Skeletal muscle tissue (tissue), 4 donors: Measurements from ENCODE around the gene AJAP1. TPM values are rescaled to one million over a fixed set of nuclear protein-coding genes. Genes with fewer than 3 reads are reported as not detected.

Source experiments
- H3K27ac ChIP-seq: one replicate; pipeline ENCODE4 v1.7.0; 2013; ENCODE audit warnings: mild to moderate bottlenecking, low read depth, low read length, inconsistent platforms
- H3K27me3 ChIP-seq, 3 donors: one replicate each; pipeline ENCODE4 v1.7.0; 2013; ENCODE audit warnings: low read length in 3 of 3; ENCODE audit not compliant: control insufficient read depth in 3 of 3, insufficient read depth in 3 of 3
- H3K36me3 ChIP-seq, 3 donors: one replicate each; pipeline ENCODE4 v1.7.0; 2013; ENCODE audit warnings: low read length in 3 of 3; ENCODE audit not compliant: control insufficient read depth in 3 of 3, insufficient read depth in 3 of 3
- H3K4me1 ChIP-seq, 3 donors: one replicate each; pipeline ENCODE4 v1.7.0; 2013; ENCODE audit warnings: low read length in 3 of 3, mild to moderate bottlenecking in 3 of 3; ENCODE audit not compliant: control insufficient read depth in 3 of 3, insufficient read depth in 3 of 3
- H3K4me3 ChIP-seq, 3 donors: one replicate each; pipeline ENCODE4 v1.7.0; 2013; ENCODE audit warnings: low read length in 3 of 3
- H3K9ac ChIP-seq, 3 donors: one replicate each; pipeline ENCODE4 v1.7.0; 2013; ENCODE audit warnings: low read length in 3 of 3, mild to moderate bottlenecking in 3 of 3, moderate library complexity in 2 of 3, low read depth in 1 of 3
- H3K9me3 ChIP-seq, 3 donors: one replicate each; pipeline ENCODE4 v1.7.0; 2013; ENCODE audit warnings: low read length in 3 of 3; ENCODE audit not compliant: control insufficient read depth in 3 of 3
- total RNA-seq: library from RNA; depleted of rRNA; stranded (reverse); fragments of >200 nt; gene quantifications from one replicate; pipeline ENCODE4 v1.2.3, GENCODE V29; 2014
- donor health status: Osteomylitis.

AJAP1 gene
- total RNA-seq, 1 donor from 2014 or later: 0.52 TPM

GRCh38 chr1:4687943-4688342, 33.5 kb downstream of the AJAP1 start:
- Histone ChIP-seq H3K9me3 (no peaks in the 10 kb centered on the region), H3K9ac (no peak overlapping the region), H3K27ac (no peak overlapping the region), H3K4me1 (no peaks in the 10 kb centered on the region), H3K4me3 (no peak overlapping the region), H3K36me3 (no peaks in the 10 kb centered on the region), H3K27me3 (peaks cover 4 to 30% (median 9%) of the 10 kb centered on the region in 3 donors)

DNA sequence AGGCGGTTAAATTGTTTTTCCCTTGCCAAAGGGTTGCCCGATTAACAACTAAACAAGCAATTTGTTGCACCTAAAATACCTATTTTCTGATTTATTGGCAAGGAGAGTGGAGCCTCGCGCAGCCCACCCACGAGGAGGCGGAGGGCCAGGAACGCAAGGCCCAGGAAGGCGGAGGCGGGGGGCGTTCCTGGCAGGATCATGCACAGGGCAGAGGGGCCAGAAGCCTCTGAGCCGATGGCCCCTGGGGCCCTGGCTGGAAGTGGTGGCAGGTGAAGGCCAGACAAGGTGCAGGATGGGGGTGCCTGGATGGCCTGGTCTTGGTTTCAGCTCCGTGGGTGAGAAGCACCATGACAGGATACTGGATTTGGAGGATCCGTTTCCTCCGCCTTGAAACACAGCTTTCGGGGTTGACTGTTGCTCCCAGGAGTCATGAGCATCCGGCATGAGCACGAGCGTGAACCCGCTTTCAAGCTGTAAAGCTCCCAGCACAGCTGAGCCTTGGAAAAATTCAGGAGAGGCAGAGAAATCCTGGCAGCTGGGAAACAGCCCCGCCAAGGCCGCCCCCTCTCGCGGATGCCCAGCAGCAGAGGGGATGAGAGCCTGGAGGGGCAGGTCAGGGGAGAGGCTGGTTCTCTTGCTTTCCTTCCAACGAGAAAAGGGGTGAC, 35.0 kb downstream of the AJAP1 start:
- H3K27ac ChIP-seq: no peak overlapping the region
- H3K4me1 ChIP-seq: no peaks in the 10 kb centered on the region
- H3K9ac ChIP-seq: no peak overlapping the region
- no peaks in the 10 kb centered on the region for H3K9me3 ChIP-seq
- H3K36me3 ChIP-seq: no peaks in the 10 kb centered on the region
- H3K27me3 ChIP-seq: peaks cover 4 to 27% (median 10%) of the 10 kb centered on the region in 3 donors
- no peak overlapping the region for H3K4me3 ChIP-seq

- Histone ChIP-seq H3K9ac (no peak overlapping the region), H3K4me3 (no peak overlapping the region), H3K9me3 (no peaks in the 10 kb centered on the region), H3K27ac (no peak overlapping the region), H3K36me3 (no peaks in the 10 kb centered on the region), H3K4me1 (no peaks in the 10 kb centered on the region), H3K27me3 (peaks cover 4 to 24% (median 13%) of the 10 kb centered on the region in 3 donors)
Measured at GRCh38 chr1:4689941-4690635, 35.7 kb downstream of the AJAP1 start.

GRCh38 chr1:4690951-4691675, 36.7 kb downstream of the AJAP1 start:
- Histone ChIP-seq H3K27me3 (peaks cover 4 to 18% (median 13%) of the 10 kb centered on the region in 3 donors), H3K36me3 (no peaks in the 10 kb centered on the region), H3K9me3 (no peaks in the 10 kb centered on the region), H3K4me1 (no peaks in the 10 kb centered on the region), H3K4me3 (no peak overlapping the region), H3K27ac (no peak overlapping the region), H3K9ac (no peak overlapping the region)

DNA sequence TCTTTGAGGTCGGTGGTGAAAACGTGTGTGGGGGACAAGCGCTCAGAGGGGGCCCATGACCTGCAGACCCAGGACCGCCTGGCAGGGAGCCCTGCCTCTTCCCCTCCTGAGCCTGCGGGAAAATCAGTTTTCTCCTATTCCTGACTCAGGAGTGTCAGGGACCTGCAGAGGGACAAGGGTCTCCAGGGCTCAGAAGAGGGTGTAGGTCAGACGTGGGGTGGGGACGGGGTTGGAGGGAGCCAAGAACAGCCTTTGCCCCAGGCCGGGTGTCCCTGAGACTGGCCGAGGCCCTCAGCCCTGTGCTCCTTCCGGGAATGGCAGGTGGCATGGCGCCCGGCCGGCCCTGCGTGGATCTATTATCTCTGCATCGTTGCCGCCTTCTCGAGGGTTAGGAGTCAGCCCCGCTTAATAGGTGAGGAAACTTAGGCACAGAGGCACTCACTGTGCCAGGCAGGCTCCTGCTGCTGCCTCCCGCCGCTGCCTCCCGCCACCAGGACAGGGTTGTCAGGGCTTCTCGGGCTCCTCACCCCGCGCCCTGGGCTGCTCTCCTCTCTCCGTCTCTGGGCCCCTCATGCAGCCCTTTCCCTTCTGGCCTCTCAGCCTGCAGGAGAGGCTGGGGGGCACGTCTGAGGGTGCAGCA, 37.5 kb downstream of the AJAP1 start:
- no peak overlapping the region for H3K27ac ChIP-seq
- no peak overlapping the region for H3K9ac ChIP-seq
- no peaks in the 10 kb centered on the region for H3K9me3 ChIP-seq
- no peaks in the 10 kb centered on the region for H3K4me1 ChIP-seq
- H3K4me3 ChIP-seq: no peak overlapping the region
- peaks cover 7 to 18% (median 16%) of the 10 kb centered on the region in 3 donors for H3K27me3 ChIP-seq
- no peaks in the 10 kb centered on the region for H3K36me3 ChIP-seq

GRCh38 chr1:4692437-4692836, 38.0 kb downstream of the AJAP1 start:
- Histone ChIP-seq H3K27ac (no peak overlapping the region), H3K4me3 (no peak overlapping the region), H3K4me1 (no peaks in the 10 kb centered on the region), H3K27me3 (peaks cover 9 to 20% (median 17%) of the 10 kb centered on the region in 3 donors), H3K9me3 (no peaks in the 10 kb centered on the region), H3K9ac (no peak overlapping the region), H3K36me3 (no peaks in the 10 kb centered on the region)

DNA sequence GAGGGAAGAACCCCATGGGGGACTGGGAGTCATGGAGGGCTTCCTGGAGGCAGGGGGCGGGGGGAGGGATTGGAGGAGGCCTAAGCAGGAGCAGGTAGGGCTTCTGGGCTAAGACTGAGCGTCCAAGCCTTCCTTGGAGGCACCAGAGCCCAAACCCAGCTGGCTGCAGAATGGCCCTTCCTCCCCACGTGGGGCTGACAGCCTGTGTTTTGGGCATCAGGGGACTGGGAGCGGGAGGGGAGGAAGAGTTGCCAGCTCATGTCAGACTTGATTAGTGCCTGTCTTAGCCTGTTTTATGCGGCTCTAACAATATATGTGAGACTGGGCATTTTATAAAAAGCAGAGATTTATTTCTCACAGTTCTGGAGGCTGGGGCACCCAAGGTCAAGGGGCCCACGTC, 38.9 kb downstream of the AJAP1 start:
- peaks cover 9 to 18% (median 12%) of the 10 kb centered on the region in 3 donors for H3K27me3 ChIP-seq
- H3K4me3 ChIP-seq: no peak overlapping the region
- H3K9me3 ChIP-seq: no peaks in the 10 kb centered on the region
- no peaks in the 10 kb centered on the region for H3K36me3 ChIP-seq
- H3K9ac ChIP-seq: no peak overlapping the region
- H3K27ac ChIP-seq: no peak overlapping the region
- no peaks in the 10 kb centered on the region for H3K4me1 ChIP-seq

DNA sequence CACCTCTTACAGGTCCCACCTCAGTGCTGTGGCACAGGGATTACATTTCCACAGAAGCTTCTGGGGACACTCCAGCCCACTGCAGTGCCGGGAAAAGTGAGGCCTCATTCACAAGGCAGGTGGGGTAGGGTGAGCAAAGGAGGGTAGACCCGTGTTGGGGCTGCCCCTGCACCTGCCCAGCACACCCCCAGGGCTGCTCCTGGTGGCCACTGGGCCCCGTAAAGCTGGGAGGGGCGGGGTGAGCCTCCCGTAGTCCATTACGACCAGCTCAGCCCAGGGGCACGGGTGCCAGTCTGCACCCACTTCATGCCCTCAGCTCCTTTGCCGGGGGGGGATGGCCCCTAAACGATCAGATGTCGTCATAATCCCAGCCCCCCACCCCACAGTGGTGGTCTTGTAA, 39.5 kb downstream of the AJAP1 start:
- Histone ChIP-seq H3K27ac (no peak overlapping the region), H3K9me3 (no peaks in the 10 kb centered on the region), H3K27me3 (peaks cover 6 to 19% (median 15%) of the 10 kb centered on the region in 3 donors), H3K36me3 (no peaks in the 10 kb centered on the region), H3K4me1 (no peaks in the 10 kb centered on the region), H3K9ac (no peak overlapping the region), H3K4me3 (no peak overlapping the region)

- no peak overlapping the region for H3K9ac ChIP-seq
- peaks cover 5 to 16% (median 15%) of the 10 kb centered on the region in 3 donors for H3K27me3 ChIP-seq
- no peaks in the 10 kb centered on the region for H3K9me3 ChIP-seq
- no peaks in the 10 kb centered on the region for H3K4me1 ChIP-seq
- H3K4me3 ChIP-seq: no peak overlapping the region
- no peaks in the 10 kb centered on the region for H3K36me3 ChIP-seq
- no peak overlapping the region for H3K27ac ChIP-seq
Measured at GRCh38 chr1:4694492-4694891, 40.1 kb downstream of the AJAP1 start.
